SK-N-SH (cell line): ENCODE measurements around the gene HPCAL4. TPM values are rescaled to one million over a fixed set of nuclear protein-coding genes. Genes with fewer than 3 reads are reported as not detected.

ENCODE experiments used
- CTCF ChIA-PET: fragments of 300-600, 350-600 bp; formaldehyde crosslinking; extraction: SDS; loops from one replicate; lab custom pipeline; 2021; lab: Yijun Ruan, JAX
- POLR2A ChIA-PET: fragments of 350-600 bp; sonication (Branson Sonifier 250); formaldehyde crosslinking; extraction: SDS; loops from one replicate; lab custom pipeline; 2020; ENCODE audit warnings: antibody characterized with exemption, inconsistent platforms; lab: Yijun Ruan, JAX
- DNase-seq: peaks from one replicate; pipeline ENCODE4 v3.0.0; 2012
- H2AFZ ChIP-seq: fragments of 200-600 bp; sonication (generic); 2 replicates; pipeline ENCODE4 v1.8.1; 2016; ENCODE audit warnings: antibody characterized with exemption, mild to moderate bottlenecking, low read depth
- H3F3A ChIP-seq: fragments of 200-600 bp; sonication (generic); replicated peaks from 2 replicates; pipeline ENCODE3; 2016; ENCODE audit warnings: antibody characterized with exemption, mild to moderate bottlenecking; ENCODE audit not compliant: insufficient read depth
- H3K27ac ChIP-seq, 2 experiments: fragments of 200-500 bp in 1 of 2; fragments of 200-600 bp in 1 of 2; sonication (Bioruptor generic) in 1 of 2; sonication (generic), shearing (Covaris generic) in 1 of 2; 2 replicates each; pipeline versions ENCODE4 v1.5.1 to v1.6.1; 2014 to 2016; ENCODE audit warnings: low read depth in 2 of 2, inconsistent platforms in 1 of 2, low read length in 1 of 2, mild to moderate bottlenecking in 1 of 2, mixed read lengths in 1 of 2
- H3K27me3 ChIP-seq: fragments of 200-600 bp; sonication (generic), shearing (Covaris generic); 2 replicates; pipeline ENCODE4 v1.6.1; 2016; ENCODE audit warnings: mixed run types; ENCODE audit not compliant: insufficient read depth
- H3K36me3 ChIP-seq, 2 experiments: fragments of 200-500 bp in 1 of 2; fragments of 200-600 bp in 1 of 2; sonication (Bioruptor generic) in 1 of 2; sonication (generic) in 1 of 2; replicated peaks in 1 of 2; 2 replicates each; pipeline versions ENCODE3 to v1.5.1; 2014 to 2016; ENCODE audit warnings: low read length in 1 of 2, mild to moderate bottlenecking in 1 of 2; ENCODE audit not compliant: insufficient read depth in 2 of 2, control insufficient read depth in 1 of 2
- H3K4me1 ChIP-seq, 2 experiments: fragments of 200-500 bp in 1 of 2; fragments of 200-600 bp in 1 of 2; sonication (Bioruptor generic) in 1 of 2; sonication (generic), shearing (Covaris generic) in 1 of 2; 2 replicates each; pipeline versions ENCODE4 v1.5.1 to v1.6.1; 2014 to 2016; ENCODE audit warnings: low read depth in 1 of 2, low read length in 1 of 2, mixed run types in 1 of 2; ENCODE audit not compliant: insufficient read depth in 2 of 2, control insufficient read depth in 1 of 2
- H3K4me2 ChIP-seq: fragments of 200-600 bp; sonication (generic), shearing (Covaris generic); 2 replicates; pipeline ENCODE4 v1.6.1; 2017; ENCODE audit warnings: mixed run types
- H3K4me3 ChIP-seq, 2 experiments: fragments of 200-500 bp in 1 of 2; fragments of 200-600 bp in 1 of 2; sonication (Bioruptor generic) in 1 of 2; sonication (generic), shearing (Covaris generic) in 1 of 2; 2 replicates each; pipeline versions ENCODE4 v1.5.1 to v1.8.1; 2014 to 2016; ENCODE audit warnings: low read depth in 2 of 2, inconsistent platforms in 1 of 2, low read length in 1 of 2, mild to moderate bottlenecking in 1 of 2, mixed read lengths in 1 of 2, moderate library complexity in 1 of 2
- H3K79me2 ChIP-seq: fragments of 200-600 bp; sonication (generic); 2 replicates; pipeline ENCODE4 v1.8.1; 2017; ENCODE audit warnings: mild to moderate bottlenecking; ENCODE audit not compliant: insufficient read depth
- H3K9ac ChIP-seq: fragments of 200-600 bp; sonication (generic); 2 replicates; pipeline ENCODE4 v1.6.1; 2017; ENCODE audit warnings: mixed run types
- H3K9me2 ChIP-seq: fragments of 200-600 bp; sonication (generic); 2 replicates; pipeline ENCODE4 v1.6.1; 2017; ENCODE audit warnings: mixed run types
- H3K9me3 ChIP-seq: fragments of 200-600 bp; sonication (generic); 2 replicates; pipeline ENCODE4 v1.6.1; 2017; ENCODE audit warnings: mixed run types, mild to moderate bottlenecking, moderate library complexity
- H4K20me1 ChIP-seq: fragments of 200-600 bp; sonication (generic); 2 replicates; pipeline ENCODE4 v1.6.1; 2017; ENCODE audit warnings: mild to moderate bottlenecking, mixed run types; ENCODE audit not compliant: insufficient read depth
- FOSL2 ChIP-seq: IDR thresholded peaks from 2 replicates; pipeline ENCODE4 v1.4.0; 2012; ENCODE audit warnings: low read depth, mild to moderate bottlenecking, moderate library complexity, borderline replicate concordance
- GABPA ChIP-seq: IDR thresholded peaks from 2 replicates; pipeline ENCODE4 v1.4.0; 2012; ENCODE audit warnings: low read depth, mild to moderate bottlenecking
- GATA2 ChIP-seq: sonication (generic); formaldehyde crosslinking; IDR thresholded peaks from 2 replicates; pipeline ENCODE4 v1.5.0; 2020; ENCODE audit warnings: mild to moderate bottlenecking, missing genetic modification reagents
- JUND ChIP-seq: IDR thresholded peaks from 2 replicates; pipeline ENCODE4 v1.4.0; 2012
- MAX ChIP-seq: IDR thresholded peaks from 2 replicates; pipeline ENCODE4 v1.4.0; 2012; ENCODE audit warnings: low read depth
- MEF2A ChIP-seq: IDR thresholded peaks from 2 replicates; pipeline ENCODE4 v1.4.0; 2012; ENCODE audit warnings: low read depth, borderline replicate concordance
- NFIC ChIP-seq: IDR thresholded peaks from 2 replicates; pipeline ENCODE4 v1.4.0; 2012; ENCODE audit warnings: borderline replicate concordance
- NRF1 ChIP-seq: IDR thresholded peaks from 2 replicates; pipeline ENCODE4 v1.6.1; 2012; ENCODE audit warnings: low read depth, mild to moderate bottlenecking, low read length
- RAD21 ChIP-seq: IDR thresholded peaks from 2 replicates; pipeline ENCODE4 v1.6.1; 2012; ENCODE audit warnings: mild to moderate bottlenecking, low read length
- REST ChIP-seq: IDR thresholded peaks from 2 replicates; pipeline ENCODE4 v1.6.1; 2012; ENCODE audit warnings: mild to moderate bottlenecking, low read depth, low read length, moderate library complexity
- RXRA ChIP-seq: IDR thresholded peaks from 2 replicates; pipeline ENCODE4 v1.4.0; 2012; ENCODE audit warnings: low read depth, mild to moderate bottlenecking, borderline replicate concordance
- SIN3A ChIP-seq: IDR thresholded peaks from 2 replicates; pipeline ENCODE4 v1.6.1; 2012; ENCODE audit warnings: low read depth, mild to moderate bottlenecking, low read length, moderate library complexity, borderline replicate concordance
- ZBTB33 ChIP-seq: IDR thresholded peaks from 2 replicates; pipeline ENCODE4 v1.4.0; 2012; ENCODE audit warnings: low read depth, borderline replicate concordance
- WGBS: methylation state at CpG from one replicate; pipeline ENCODE4 v1.1.6; 2017; ENCODE audit warnings: low lambda C conversion rate; 5-methylcytosine and 5-hydroxymethylcytosine counted together
- polyA plus RNA-seq, 3 experiments: library from polyadenylated mRNA; depleted of rRNA; stranded (reverse); fragments of >200 nt; gene quantifications; 2 replicates each; pipeline ENCODE4 v1.2.3, GENCODE V29; 2012

The HPCAL4 gene
- polyA plus RNA-seq, 1 of the 3 experiments (the other 2 are of a cell fraction), result 0.15 TPM

- Histone ChIP-seq H3K79me2 (no peaks in the 10 kb centered on the region), H3K4me3 (no peak overlapping the region), H3K9me3 (no peaks in the 10 kb centered on the region), H3K27ac (no peak overlapping the region), H3K36me3 (no peaks in the 10 kb centered on the region), H2AFZ (no peak overlapping the region), H3K27me3 (peaks cover 17% of the 10 kb centered on the region; the same call in 1 of the 2 replicates), H3K4me1 (peaks cover 0 to 17% of the 10 kb centered on the region in 2 experiments; a peak in 1 of 4 replicates), H3F3A (no peaks in the 10 kb centered on the region), H4K20me1 (no peaks in the 10 kb centered on the region), H3K9ac (no peak overlapping the region), H3K4me2 (no peak overlapping the region), H3K9me2 (no peaks in the 10 kb centered on the region)
- ChIA-PET POLR2A (no interaction called here), CTCF (interaction anchor here (1.0 to 5.9 kb wide), 5 partner anchors 8 to 81 kb away, joined by 3 to 71 read pairs (median 42); partner anchors contain the start of genes HPCAL4 and NT5C1A)
- DNase-seq, result no peak
- 70% methylated on average over 3 of the region's 3 CpGs for WGBS
- TF ChIP-seq SIN3A (no peak), JUND (no peak), MEF2A (no peak), FOSL2 (no peak)
Measured at GRCh38 chr1:39699419-39699818, 8.2 kb upstream of the HPCAL4 start.

- Histone ChIP-seq H3K79me2 (no peaks in the 10 kb centered on the region), H3K4me2 (no peak overlapping the region), H3K9me3 (no peaks in the 10 kb centered on the region), H3K4me1 (peaks cover 0 to 17% of the 10 kb centered on the region in 2 experiments; a peak in 1 of 4 replicates), H4K20me1 (no peaks in the 10 kb centered on the region), H3K27me3 (peaks cover 19% of the 10 kb centered on the region; the same call in 1 of the 2 replicates), H3K27ac (no peak overlapping the region), H3K4me3 (no peak overlapping the region), H3K9ac (no peak overlapping the region), H3K9me2 (no peaks in the 10 kb centered on the region), H3K36me3 (no peaks in the 10 kb centered on the region), H3F3A (no peaks in the 10 kb centered on the region), H2AFZ (no peak overlapping the region)
- TF ChIP-seq GABPA, result no peak
- no peak for TF ChIP-seq ZBTB33
- TF ChIP-seq REST, result no peak
- TF ChIP-seq RXRA, result no peak
- TF ChIP-seq MAX, result no peak
- no peak for TF ChIP-seq NRF1
- TF ChIP-seq SIN3A, result no peak
- TF ChIP-seq GATA2 (CRISPR knock-in tag), result no peak
- no peak for TF ChIP-seq NFIC
- TF ChIP-seq RAD21, result no peak
- no peak for DNase-seq
- CTCF ChIA-PET, result interaction anchor here (5.9 kb wide), 1 partner anchor 24 kb away, joined by 71 read pairs; the partner anchor contains the start of gene NT5C1A
- 85% methylated on average over 4 of the region's 4 CpGs for WGBS
- POLR2A ChIA-PET, result no interaction called here
Measured at GRCh38 chr1:39698568-39698967, 7.3 kb upstream of the HPCAL4 start.
